Heart left ventricle (tissue), 13 donors: Measurements from ENCODE around the gene MAML3.

Experiments
- CTCF ChIP-seq, 12 donors: fragments of 200-600 bp; sonication (generic) in 4 of 12; IDR thresholded peaks; one replicate each; pipeline versions ENCODE4 v1.5.0 to v1.8.0; 2018 to 2022; ENCODE audit warnings: antibody characterized with exemption in 12 of 12, mild to moderate bottlenecking in 5 of 12
- POLR2A ChIP-seq, 2 donors: fragments of 450-650 bp; IDR thresholded peaks; one replicate each; pipeline ENCODE4 v1.6.1; 2017; ENCODE audit warnings: antibody characterized with exemption in 2 of 2, mild to moderate bottlenecking in 2 of 2, moderate library complexity in 2 of 2
- donor health status: ischemic (EF 13 %, LVEDD 7.1; RV severe dilation, severe dysfunction).
- donor health status: DM: no; HTN: yes; CAD: no.
- donor health status: DM: no; HTN: no; CAD: no.
- donor health status: ischemic (EF 25% LVEDD 6.9; RV normal size, moderate dysfunction).
- donor health status: ischemic (EF 25% LVEDD 5.7; RV mildly dilated, moderate dysfunction).
- donor health status: ischemic (EF 35%, LVEDD 5.7; RV mildly dilated, moderate dysfunction).
- donor health status: nonischemic (EF 11% LVEDD 7.7; RV severe dilation, severe dysfunction).
- donor health status: DM: yes; HTN: yes; CAD: no.
- donor health status: PGD.
- donor health status: ischemic (EF 29% LVEDD 5.4; RV normal size, mild dysfunction).
- donor health status: nonischemic (EF 23%, LVEDD 6.1; RV moderate dilation, normal function).

GRCh38 chr4:139844459-139845036 lies 309.4 kb downstream of the MAML3 start:
- TF ChIP-seq CTCF (IDR thresholded peaks at IDR 0.05), result no peak
- no peak for TF ChIP-seq POLR2A (IDR thresholded peaks at IDR 0.05)
